ENCODE measurements around the gene SHISA2. TPM values are rescaled to one million over a fixed set of nuclear protein-coding genes. Genes with fewer than 3 reads are reported as not detected.

SHISA2 gene
- total RNA-seq, 2 donors from 2014 or later, result 195 to 292 TPM

DNA sequence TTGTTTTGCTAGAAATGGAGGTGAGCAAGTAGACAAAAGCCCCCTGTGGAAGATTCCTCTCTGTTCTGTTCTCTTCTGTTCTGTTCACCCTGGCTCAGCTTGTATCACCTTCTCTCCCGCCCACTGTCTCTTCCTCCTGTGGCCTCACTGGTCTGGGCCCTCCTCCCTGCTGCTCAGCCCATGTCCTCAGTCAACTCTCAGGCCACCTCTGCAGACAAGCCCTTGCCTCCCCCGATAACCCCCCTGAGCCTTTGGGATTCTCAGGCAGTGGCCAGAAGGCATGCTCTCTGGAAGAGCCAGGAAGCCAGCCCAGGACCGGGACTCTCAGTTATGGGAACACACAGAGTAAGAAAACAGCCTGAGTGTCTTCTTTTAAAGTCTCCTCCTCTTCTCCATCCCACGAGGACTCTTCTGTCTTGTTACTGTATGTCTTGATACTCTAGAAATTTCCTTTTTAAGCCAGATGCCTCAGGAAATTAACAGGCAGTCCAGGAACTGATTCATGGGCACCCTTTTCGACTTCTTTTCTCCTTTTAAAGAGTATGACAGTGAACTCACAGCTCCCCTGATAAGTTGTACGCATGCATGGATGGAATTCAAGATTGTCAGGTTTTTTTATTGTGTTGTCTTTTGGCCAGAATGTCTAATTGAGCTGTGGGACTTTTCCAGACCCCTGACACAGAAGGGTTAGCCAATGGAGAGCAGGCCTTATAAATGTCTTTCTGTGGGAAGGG is 33.7 kb downstream of the SHISA2 start:
- peaks cover 4% of the 10 kb centered on the region for H3K36me3 Mint-ChIP-seq (ENCODE audit: low read depth)
- Histone ChIP-seq H3K9me3 (ENCODE audit: control insufficient read depth, low read length) (no peaks in the 10 kb centered on the region), H3K4me1 (ENCODE audit: control insufficient read depth, insufficient read depth, low read length) (no peaks in the 10 kb centered on the region), H3K27me3 (ENCODE audit: control insufficient read depth, insufficient read depth, low read length, poor library complexity, severe bottlenecking) (peaks cover 23% of the 10 kb centered on the region), H3K27ac (ENCODE audit: low read depth, low read length) (no peak overlapping the region), H3K9ac (ENCODE audit: extremely low read depth, low read length, poor library complexity, severe bottlenecking) (no peak overlapping the region), H3K36me3 (ENCODE audit: control insufficient read depth, insufficient read depth, low read length) (no peaks in the 10 kb centered on the region), H3K4me3 (ENCODE audit: low read length) (no peak overlapping the region)
- no peak overlapping the region for H3K27ac Mint-ChIP-seq
- peaks cover 8% of the 10 kb centered on the region for H3K9me3 Mint-ChIP-seq
- H3K4me1 Mint-ChIP-seq, result peaks cover 15% of the 10 kb centered on the region
- 88 to 100% methylated on average over 2 to 6 of the region's 6 CpGs for WGBS, 2 experiments (ENCODE audit: insufficient coverage in 1 of 2, insufficient read length in 1 of 2)
- H3K4me3 Mint-ChIP-seq, result no peak overlapping the region
- TF ChIP-seq, protein P1, sequence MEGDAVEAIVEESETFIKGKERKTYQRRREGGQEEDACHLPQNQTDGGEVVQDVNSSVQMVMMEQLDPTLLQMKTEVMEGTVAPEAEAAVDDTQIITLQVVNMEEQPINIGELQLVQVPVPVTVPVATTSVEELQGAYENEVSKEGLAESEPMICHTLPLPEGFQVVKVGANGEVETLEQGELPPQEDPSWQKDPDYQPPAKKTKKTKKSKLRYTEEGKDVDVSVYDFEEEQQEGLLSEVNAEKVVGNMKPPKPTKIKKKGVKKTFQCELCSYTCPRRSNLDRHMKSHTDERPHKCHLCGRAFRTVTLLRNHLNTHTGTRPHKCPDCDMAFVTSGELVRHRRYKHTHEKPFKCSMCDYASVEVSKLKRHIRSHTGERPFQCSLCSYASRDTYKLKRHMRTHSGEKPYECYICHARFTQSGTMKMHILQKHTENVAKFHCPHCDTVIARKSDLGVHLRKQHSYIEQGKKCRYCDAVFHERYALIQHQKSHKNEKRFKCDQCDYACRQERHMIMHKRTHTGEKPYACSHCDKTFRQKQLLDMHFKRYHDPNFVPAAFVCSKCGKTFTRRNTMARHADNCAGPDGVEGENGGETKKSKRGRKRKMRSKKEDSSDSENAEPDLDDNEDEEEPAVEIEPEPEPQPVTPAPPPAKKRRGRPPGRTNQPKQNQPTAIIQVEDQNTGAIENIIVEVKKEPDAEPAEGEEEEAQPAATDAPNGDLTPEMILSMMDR (conservative IDR thresholded peaks at IDR 0.05), result no peak
- H3K27me3 Mint-ChIP-seq (ENCODE audit: insufficient read depth), result peaks cover 13% of the 10 kb centered on the region
- no peak for DNase-seq

DNA sequence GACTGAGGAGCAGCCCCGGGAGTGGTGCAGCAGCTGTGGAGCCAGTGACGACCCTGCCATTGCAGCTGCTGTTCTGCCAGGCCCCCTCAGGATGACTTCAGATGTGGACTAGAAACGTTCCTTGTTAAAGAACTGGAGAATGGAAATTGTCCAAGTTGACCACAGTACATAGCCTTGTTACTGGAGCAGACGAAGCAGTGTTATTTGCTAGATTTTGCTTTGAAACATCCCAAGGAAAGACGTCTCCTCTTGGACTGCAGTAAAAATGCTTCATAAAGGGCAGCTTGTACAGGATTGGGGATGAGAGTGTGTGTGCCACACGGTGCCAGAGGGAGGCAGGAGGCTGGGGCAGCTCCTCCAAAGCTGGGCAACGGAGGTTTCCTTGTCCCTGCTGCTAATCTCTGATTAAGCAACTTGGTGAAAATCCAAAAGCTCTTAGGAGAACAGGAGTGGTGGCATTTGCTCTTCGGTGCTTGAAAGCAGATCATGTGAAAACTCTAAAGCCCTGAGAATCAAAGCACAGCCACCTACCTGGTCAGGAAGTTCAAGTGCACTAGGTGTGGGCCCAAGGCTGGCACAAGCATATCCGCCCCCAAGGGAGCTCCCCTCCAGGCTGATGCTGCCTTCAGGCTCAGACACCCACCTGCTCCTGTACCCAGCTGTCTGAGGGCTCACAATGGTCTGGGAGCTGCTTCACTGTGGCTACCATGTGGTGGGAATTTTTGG is 34.5 kb downstream of the SHISA2 start:
- H3K27ac ChIP-seq (ENCODE audit: low read depth, low read length), result no peak overlapping the region
- H3K27me3 ChIP-seq (ENCODE audit: control insufficient read depth, insufficient read depth, low read length, poor library complexity, severe bottlenecking), result peaks cover 23% of the 10 kb centered on the region
- peaks cover 13% of the 10 kb centered on the region for H3K27me3 Mint-ChIP-seq (ENCODE audit: insufficient read depth)
- no peak overlapping the region for H3K27ac Mint-ChIP-seq
- no peak overlapping the region for H3K4me3 ChIP-seq (ENCODE audit: low read length)
- no peaks in the 10 kb centered on the region for H3K4me1 ChIP-seq (ENCODE audit: control insufficient read depth, insufficient read depth, low read length)
- 90 to 91% methylated on average over 6 to 9 of the region's 9 CpGs for WGBS, 2 experiments (ENCODE audit: insufficient coverage in 1 of 2, insufficient read length in 1 of 2)
- no peak overlapping the region for H3K4me3 Mint-ChIP-seq
- no peaks in the 10 kb centered on the region for H3K36me3 ChIP-seq (ENCODE audit: control insufficient read depth, insufficient read depth, low read length)
- DNase-seq, result no peak
- TF ChIP-seq, protein P1 (conservative IDR thresholded peaks at IDR 0.05), result no peak
- H3K9me3 ChIP-seq (ENCODE audit: control insufficient read depth, low read length), result no peaks in the 10 kb centered on the region
- H3K4me1 Mint-ChIP-seq, result peaks cover 15% of the 10 kb centered on the region
- H3K9ac ChIP-seq (ENCODE audit: extremely low read depth, low read length, poor library complexity, severe bottlenecking), result no peak overlapping the region
- H3K36me3 Mint-ChIP-seq (ENCODE audit: low read depth), result peaks cover 4% of the 10 kb centered on the region
- H3K9me3 Mint-ChIP-seq, result peaks cover 10% of the 10 kb centered on the region

DNA sequence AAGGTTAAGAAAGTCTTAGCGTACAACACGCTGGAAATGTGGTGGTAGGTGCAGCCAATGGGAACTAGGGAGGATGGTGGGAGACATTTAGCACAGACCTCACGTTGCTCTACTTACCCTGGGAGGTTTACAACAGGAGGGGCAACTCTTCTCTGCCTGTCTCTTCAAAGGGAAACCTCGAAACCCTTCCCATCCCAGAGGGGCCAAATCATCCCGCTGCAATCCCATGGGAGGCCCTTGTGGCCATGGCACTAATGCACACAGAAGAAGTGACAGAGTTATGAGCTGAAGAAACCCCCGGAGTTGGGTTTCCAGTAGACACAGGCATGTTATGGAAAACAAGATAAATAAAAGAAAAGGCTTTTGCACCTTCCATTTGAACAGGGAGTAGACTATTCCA is 35.6 kb downstream of the SHISA2 start:
- Histone ChIP-seq H3K9ac (ENCODE audit: extremely low read depth, low read length, poor library complexity, severe bottlenecking) (no peak overlapping the region), H3K36me3 (ENCODE audit: control insufficient read depth, insufficient read depth, low read length) (no peaks in the 10 kb centered on the region), H3K27me3 (ENCODE audit: control insufficient read depth, insufficient read depth, low read length, poor library complexity, severe bottlenecking) (peaks cover 23% of the 10 kb centered on the region), H3K4me1 (ENCODE audit: control insufficient read depth, insufficient read depth, low read length) (no peaks in the 10 kb centered on the region), H3K9me3 (ENCODE audit: control insufficient read depth, low read length) (no peaks in the 10 kb centered on the region), H3K4me3 (ENCODE audit: low read length) (no peak overlapping the region), H3K27ac (ENCODE audit: low read depth, low read length) (no peak overlapping the region)
- WGBS, 2 experiments (ENCODE audit: insufficient coverage in 1 of 2, insufficient read length in 1 of 2), result 67 to 95% methylated on average over 1 to 6 of the region's 6 CpGs
- H3K4me3 Mint-ChIP-seq, result no peak overlapping the region
- peaks cover 10% of the 10 kb centered on the region for H3K9me3 Mint-ChIP-seq
- H3K27me3 Mint-ChIP-seq (ENCODE audit: insufficient read depth), result peaks cover 14% of the 10 kb centered on the region
- H3K27ac Mint-ChIP-seq, result no peak overlapping the region
- H3K4me1 Mint-ChIP-seq, result peaks cover 15% of the 10 kb centered on the region
- TF ChIP-seq, protein P1 (conservative IDR thresholded peaks at IDR 0.05), result no peak
- H3K36me3 Mint-ChIP-seq (ENCODE audit: low read depth), result peaks cover 4% of the 10 kb centered on the region
- DNase-seq, result no peak
